ENCODE results near the gene TMEM41B.

- TF ChIP-seq, protein P1, sequence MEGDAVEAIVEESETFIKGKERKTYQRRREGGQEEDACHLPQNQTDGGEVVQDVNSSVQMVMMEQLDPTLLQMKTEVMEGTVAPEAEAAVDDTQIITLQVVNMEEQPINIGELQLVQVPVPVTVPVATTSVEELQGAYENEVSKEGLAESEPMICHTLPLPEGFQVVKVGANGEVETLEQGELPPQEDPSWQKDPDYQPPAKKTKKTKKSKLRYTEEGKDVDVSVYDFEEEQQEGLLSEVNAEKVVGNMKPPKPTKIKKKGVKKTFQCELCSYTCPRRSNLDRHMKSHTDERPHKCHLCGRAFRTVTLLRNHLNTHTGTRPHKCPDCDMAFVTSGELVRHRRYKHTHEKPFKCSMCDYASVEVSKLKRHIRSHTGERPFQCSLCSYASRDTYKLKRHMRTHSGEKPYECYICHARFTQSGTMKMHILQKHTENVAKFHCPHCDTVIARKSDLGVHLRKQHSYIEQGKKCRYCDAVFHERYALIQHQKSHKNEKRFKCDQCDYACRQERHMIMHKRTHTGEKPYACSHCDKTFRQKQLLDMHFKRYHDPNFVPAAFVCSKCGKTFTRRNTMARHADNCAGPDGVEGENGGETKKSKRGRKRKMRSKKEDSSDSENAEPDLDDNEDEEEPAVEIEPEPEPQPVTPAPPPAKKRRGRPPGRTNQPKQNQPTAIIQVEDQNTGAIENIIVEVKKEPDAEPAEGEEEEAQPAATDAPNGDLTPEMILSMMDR (IDR thresholded peaks at IDR 0.05), result no peak
- no peak for TF ChIP-seq POLR2A (IDR thresholded peaks at IDR 0.05)
These were observed 37.2 kb downstream of the TMEM41B start for GRCh38 chr11:9277176-9277575.
